H1 (cell line): ENCODE measurements around the gene SERPINE2. TPM values are rescaled to one million over a fixed set of nuclear protein-coding genes. Genes with fewer than 3 reads are reported as not detected.

Experiments used
- CTCF ChIA-PET: fragments of 300-600 bp; sonication (Branson Sonifier 250); formaldehyde crosslinking; loops from one replicate; lab custom pipeline; 2021; ENCODE audit not compliant: partially characterized antibody; lab: Charles Lee
- POLR2A ChIA-PET: fragments of 300-600 bp; sonication (Branson Sonifier 250); formaldehyde crosslinking; loops from one replicate; lab custom pipeline; 2021; ENCODE audit warnings: inconsistent platforms; ENCODE audit not compliant: partially characterized antibody; lab: Charles Lee
- DNase-seq, 2 experiments: peaks; one replicate each; pipeline versions ENCODE4 v3.0.0 to v3.0.0-alpha.2; 2010 to 2022; ENCODE audit warnings: low spot score in 2 of 2, low read depth in 1 of 2, mixed read lengths in 1 of 2
- FAIRE-seq: peaks from 2 replicates; lab custom pipeline; 2011; peaks lifted over from hg19 to GRCh38; lab: Jason Lieb, UNC
- H2AFZ ChIP-seq: 2 replicates; pipeline ENCODE4 v1.8.1; 2012; ENCODE audit warnings: low read length, inconsistent platforms
- H2AK5ac ChIP-seq: 2 replicates; pipeline ENCODE4 v1.6.1; 2013; ENCODE audit warnings: low read depth, low read length
- H2BK120ac ChIP-seq: replicated peaks from 2 replicates; pipeline ENCODE3; 2013; ENCODE audit warnings: low read depth, low read length, inconsistent platforms
- H2BK12ac ChIP-seq: 2 replicates; pipeline ENCODE4 v1.6.1; 2013; ENCODE audit warnings: low read depth, low read length
- H2BK15ac ChIP-seq: 2 replicates; pipeline ENCODE4 v1.6.1; 2013; ENCODE audit warnings: low read length
- H2BK20ac ChIP-seq: 2 replicates; pipeline ENCODE4 v1.6.1; 2013; ENCODE audit warnings: low read length
- H2BK5ac ChIP-seq: 2 replicates; pipeline ENCODE4 v1.6.1; 2013; ENCODE audit warnings: low read depth, low read length
- H3K14ac ChIP-seq: 2 replicates; pipeline ENCODE4 v1.6.1; 2013; ENCODE audit warnings: inconsistent platforms; ENCODE audit not compliant: insufficient read length
- H3K18ac ChIP-seq: 2 replicates; pipeline ENCODE4 v1.6.1; 2013; ENCODE audit warnings: low read length; ENCODE audit errors: extremely low read depth
- H3K23ac ChIP-seq: 2 replicates; pipeline ENCODE4 v1.6.1; 2013; ENCODE audit warnings: inconsistent platforms; ENCODE audit not compliant: insufficient read length
- H3K23me2 ChIP-seq: 2 replicates; pipeline ENCODE4 v1.6.1; 2013; ENCODE audit warnings: low read depth, low read length
- H3K27ac ChIP-seq: 2 replicates; pipeline ENCODE4 v1.6.1; 2011; ENCODE audit warnings: low read depth, low read length, inconsistent platforms
- H3K27me3 ChIP-seq, 4 experiments: replicated peaks in 1 of 4; 1 replicate in 1 of 4; 2 replicates in 3 of 4; pipeline versions ENCODE4 v1.6.1 to v1.8.1; 2011 to 2013; ENCODE audit warnings: low read length in 3 of 4, mild to moderate bottlenecking in 3 of 4, inconsistent platforms in 2 of 4, mixed read lengths in 2 of 4, moderate library complexity in 1 of 4; ENCODE audit not compliant: control insufficient read depth in 3 of 4, insufficient read depth in 3 of 4; ENCODE audit errors: extremely low read depth in 1 of 4
- H3K36me3 ChIP-seq, 4 experiments: 2 replicates each; pipeline versions ENCODE4 v1.6.1 to v1.8.1; 2011 to 2013; ENCODE audit warnings: mild to moderate bottlenecking in 4 of 4, low read length in 3 of 4, moderate library complexity in 2 of 4, control low read depth in 1 of 4, inconsistent platforms in 1 of 4; ENCODE audit not compliant: insufficient read depth in 4 of 4, control insufficient read depth in 2 of 4
- H3K4ac ChIP-seq: replicated peaks from 2 replicates; pipeline ENCODE3; 2013; ENCODE audit warnings: low read length, low read depth, mixed read lengths, inconsistent platforms; ENCODE audit not compliant: insufficient read length
- H3K4me1 ChIP-seq, 4 experiments: replicated peaks in 1 of 4; 1 replicate in 1 of 4; 2 replicates in 3 of 4; pipeline versions ENCODE4 v1.6.1 to v1.8.1; 2011 to 2013; ENCODE audit warnings: low read length in 3 of 4, inconsistent platforms in 2 of 4, mixed read lengths in 1 of 4; ENCODE audit not compliant: insufficient read depth in 4 of 4, control insufficient read depth in 3 of 4
- H3K4me2 ChIP-seq, 2 experiments: 2 replicates each; pipeline versions ENCODE4 v1.6.1 to v1.8.1; 2011 to 2013; ENCODE audit warnings: low read depth in 2 of 2, low read length in 2 of 2, control low read depth in 1 of 2, inconsistent platforms in 1 of 2, mild to moderate bottlenecking in 1 of 2; ENCODE audit not compliant: insufficient read depth in 1 of 2
- H3K4me3 ChIP-seq, 4 experiments: fragments of 200-600, 300-600 bp in 1 of 4; sonication (generic), shearing (Covaris generic), sonication (Bioruptor Twin) in 1 of 4; 2 replicates each; pipeline versions ENCODE4 v1.5.1 to v1.8.1; 2011 to 2016; ENCODE audit warnings: low read length in 4 of 4, low read depth in 3 of 4, control low read depth in 2 of 4, inconsistent platforms in 2 of 4, mild to moderate bottlenecking in 2 of 4, mixed read lengths in 1 of 4, moderate library complexity in 1 of 4; ENCODE audit not compliant: insufficient read depth in 2 of 4; ENCODE audit errors: extremely low read depth in 1 of 4
- H3K56ac ChIP-seq: replicated peaks from 2 replicates; pipeline ENCODE3; 2013; ENCODE audit warnings: low read depth, mild to moderate bottlenecking, mixed read lengths, low read length, inconsistent platforms; ENCODE audit not compliant: insufficient read length
- H3K79me1 ChIP-seq: 2 replicates; pipeline ENCODE4 v1.6.1; 2013; ENCODE audit warnings: low read depth, low read length, control low read depth
- H3K79me2 ChIP-seq, 2 experiments: 2 replicates each; pipeline versions ENCODE4 v1.6.1 to v1.8.1; 2012 to 2013; ENCODE audit warnings: low read length in 2 of 2, mild to moderate bottlenecking in 2 of 2, inconsistent platforms in 1 of 2; ENCODE audit not compliant: insufficient read depth in 2 of 2, control insufficient read depth in 1 of 2
- H3K9ac ChIP-seq, 4 experiments: replicated peaks in 1 of 4; 1 replicate in 1 of 4; 2 replicates in 3 of 4; pipeline versions ENCODE4 v1.6.1 to v1.8.1; 2011 to 2013; ENCODE audit warnings: low read depth in 3 of 4, low read length in 3 of 4, control low read depth in 2 of 4, mild to moderate bottlenecking in 2 of 4, moderate library complexity in 2 of 4, inconsistent platforms in 1 of 4; ENCODE audit errors: extremely low read depth in 1 of 4
- H3K9me3 ChIP-seq, 2 experiments: 2 replicates each; pipeline versions ENCODE4 v1.6.1 to v1.8.1; 2012 to 2013; ENCODE audit warnings: mild to moderate bottlenecking in 2 of 2, moderate library complexity in 2 of 2, control low read depth in 1 of 2, inconsistent platforms in 1 of 2, low read depth in 1 of 2, low read length in 1 of 2, mixed read lengths in 1 of 2; ENCODE audit not compliant: insufficient read depth in 2 of 2
- H4K20me1 ChIP-seq, 2 experiments: replicated peaks in 1 of 2; 2 replicates each; pipeline versions ENCODE3 to v1.8.1; 2011 to 2013; ENCODE audit warnings: inconsistent platforms in 2 of 2, low read length in 2 of 2, mild to moderate bottlenecking in 1 of 2; ENCODE audit not compliant: insufficient read depth in 2 of 2, control insufficient read depth in 1 of 2
- H4K5ac ChIP-seq: 2 replicates; pipeline ENCODE4 v1.6.1; 2013; ENCODE audit warnings: low read length, low read depth, mixed read lengths, inconsistent platforms; ENCODE audit not compliant: insufficient read length
- H4K8ac ChIP-seq: 2 replicates; pipeline ENCODE4 v1.8.0; 2013; ENCODE audit warnings: mild to moderate bottlenecking, moderate library complexity, low read length, inconsistent platforms; ENCODE audit not compliant: insufficient read depth; ENCODE audit errors: extremely low read depth
- H4K91ac ChIP-seq: replicated peaks from 2 replicates; pipeline ENCODE3; 2013; ENCODE audit warnings: low read length, mixed read lengths, inconsistent platforms; ENCODE audit not compliant: insufficient read length
- BACH1 ChIP-seq: IDR thresholded peaks from 2 replicates; pipeline ENCODE4 v1.6.1; 2012; ENCODE audit warnings: low read length, improper control_type of control experiment
- GABPA ChIP-seq: IDR thresholded peaks from 2 replicates; pipeline ENCODE4 v1.6.1; 2011; ENCODE audit warnings: mild to moderate bottlenecking, low read length, moderate library complexity, borderline replicate concordance; ENCODE audit not compliant: insufficient read depth
- HDAC6 ChIP-seq: IDR thresholded peaks from one replicate; pipeline ENCODE4 v1.7.1; 2012; ENCODE audit warnings: low read depth, mild to moderate bottlenecking, inconsistent platforms, low read length, moderate library complexity
- KDM4A ChIP-seq: IDR thresholded peaks from one replicate; pipeline ENCODE4 v1.7.1; 2012; ENCODE audit warnings: low read depth, mild to moderate bottlenecking, moderate library complexity, low read length, inconsistent platforms; ENCODE audit not compliant: severe bottlenecking
- RAD21 ChIP-seq, 2 experiments: IDR thresholded peaks in 1 of 2; conservative IDR thresholded peaks in 1 of 2; 2 replicates each; pipeline ENCODE4 v1.6.1; 2011; ENCODE audit warnings: low read depth in 2 of 2, low read length in 2 of 2, improper control_type of control experiment in 1 of 2, inconsistent platforms in 1 of 2, mild to moderate bottlenecking in 1 of 2, moderate library complexity in 1 of 2
- RBBP5 ChIP-seq: IDR thresholded peaks from 2 replicates; pipeline ENCODE4 v1.7.1; 2012; ENCODE audit warnings: low read depth, mild to moderate bottlenecking, inconsistent platforms, low read length, moderate library complexity, borderline replicate concordance
- SIN3A ChIP-seq, 2 experiments: IDR thresholded peaks in 1 of 2; conservative IDR thresholded peaks in 1 of 2; 2 replicates each; pipeline ENCODE4 v1.6.1; 2011 to 2012; ENCODE audit warnings: low read length in 2 of 2, improper control_type of control experiment in 1 of 2, low read depth in 1 of 2, mild to moderate bottlenecking in 1 of 2
- SIRT6 ChIP-seq: IDR thresholded peaks from one replicate; pipeline ENCODE4 v1.7.1; 2012; ENCODE audit warnings: low read length, inconsistent platforms
- SIX5 ChIP-seq: IDR thresholded peaks from 2 replicates; pipeline ENCODE4 v1.6.1; 2011; ENCODE audit warnings: mild to moderate bottlenecking, low read depth, low read length
- SP1 ChIP-seq: IDR thresholded peaks from 2 replicates; pipeline ENCODE4 v1.6.1; 2011; ENCODE audit warnings: low read depth, low read length
- TEAD4 ChIP-seq: IDR thresholded peaks from 2 replicates; pipeline ENCODE4 v1.6.1; 2012; ENCODE audit warnings: low read depth, low read length, inconsistent platforms, mixed read lengths
- YY1 ChIP-seq: IDR thresholded peaks from 2 replicates; pipeline ENCODE4 v1.6.1; 2011; ENCODE audit warnings: low read depth, mild to moderate bottlenecking, low read length
- WGBS, 2 experiments: shearing (Covaris generic) in 1 of 2; methylation state at CpG; one replicate each; pipeline versions ENCODE4 v1.1.6 to v1.1.7; 2013 to 2015; ENCODE audit warnings: low lambda C conversion rate in 2 of 2, mixed read lengths in 2 of 2, inconsistent platforms in 1 of 2, low coverage in 1 of 2, missing lambda C conversion rate in 1 of 2; ENCODE audit not compliant: insufficient replicate concordance in 2 of 2, insufficient coverage in 1 of 2, insufficient read length in 1 of 2; ENCODE audit errors: extremely low coverage in 1 of 2, missing lambda C conversion rate in 1 of 2; 5-methylcytosine and 5-hydroxymethylcytosine counted together
- polyA plus RNA-seq, 7 experiments: library from polyadenylated mRNA; depleted of rRNA in 3 of 7; stranded (reverse) in 5 of 7; unstranded in 2 of 7; fragments of >200 nt in 5 of 7; fragments of 200-250 nt in 2 of 7; gene quantifications; 1 replicate in 5 of 7; 2 replicates in 1 of 7; 4 replicates in 1 of 7; pipeline versions ENCODE4 v1.2.1 to v1.2.3, GENCODE V29; 2011 to 2013; ENCODE audit warnings: missing spikeins in 2 of 7, mixed read lengths in 2 of 7
- total RNA-seq: library from RNA; stranded (reverse); fragmentation: NEBNext Ultra II Directional; extraction: Animal tissue kit (Norgen Biotek cat#: 25700); gene quantifications from 2 replicates; pipeline ENCODE4 v1.2.1, GENCODE V29; 2021

Gene SERPINE2
- total and polyA plus RNA-seq, 2 of the 8 experiments (the other 6 are each of a cell fraction or from before 2014, with no cell fraction given), result 26.2 to 76.0 TPM

DNA sequence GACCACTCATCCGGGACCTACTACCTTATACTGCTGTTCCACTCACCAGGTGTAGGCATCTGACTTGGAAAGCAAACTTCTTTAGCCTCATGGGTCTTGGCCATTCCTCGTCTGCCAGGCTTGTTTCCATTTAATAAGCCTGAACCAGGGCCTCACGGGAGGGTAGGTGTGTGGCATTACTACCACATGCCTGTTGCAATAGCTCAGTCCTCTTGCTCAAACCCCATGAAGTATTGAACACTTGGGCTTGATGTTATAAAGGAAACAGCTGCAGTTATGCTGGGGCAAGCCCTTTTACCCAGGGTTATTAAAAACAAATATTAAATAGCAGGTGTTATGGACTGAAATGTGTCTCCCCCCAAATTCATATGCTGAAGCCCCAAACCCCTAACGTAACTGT, 60.6 kb downstream of the SERPINE2 start:
- no peak overlapping the region for H2AFZ ChIP-seq
- FAIRE-seq, result no peak
- no peaks in the 10 kb centered on the region for H4K20me1 ChIP-seq
- H3K4me3 ChIP-seq, result no peak overlapping the region
- no peak overlapping the region for H3K14ac ChIP-seq
- WGBS, 2 experiments, result 88% methylated on average over 4 of the region's 4 CpGs; no CpG with 5 or more reads in 1 of the 2 experiments
- no peaks in the 10 kb centered on the region for H3K23me2 ChIP-seq
- H3K56ac ChIP-seq, result no peak overlapping the region
- H2BK20ac ChIP-seq, result no peak overlapping the region
- H2AK5ac ChIP-seq, result no peak overlapping the region
- H3K23ac ChIP-seq, result no peak overlapping the region
- no peak overlapping the region for H2BK15ac ChIP-seq
- H3K27ac ChIP-seq, result no peak overlapping the region
- no peak overlapping the region for H3K4me2 ChIP-seq
- CTCF ChIA-PET, result interaction anchor here (1.3 to 18.2 kb wide), 4 partner anchors 8 to 306 kb away, joined by 4 to 282 read pairs (median 156); no protein-coding TSS in a partner anchor
- no peak overlapping the region for H3K18ac ChIP-seq
- no peaks in the 10 kb centered on the region for H3K9me3 ChIP-seq
- no peaks in the 10 kb centered on the region for H3K4me1 ChIP-seq
- no peak overlapping the region for H4K5ac ChIP-seq
- no peaks in the 10 kb centered on the region for H3K79me1 ChIP-seq
- DNase-seq, result no peak
- H2BK12ac ChIP-seq, result no peak overlapping the region
- no peak overlapping the region for H2BK5ac ChIP-seq
- no peaks in the 10 kb centered on the region for H3K27me3 ChIP-seq
- H3K4ac ChIP-seq, result no peak overlapping the region
- no peak overlapping the region for H4K8ac ChIP-seq
- H4K91ac ChIP-seq, result no peak overlapping the region
- H3K9ac ChIP-seq, result no peak overlapping the region
- peaks cover 0 to 17% (median 4%) of the 10 kb centered on the region in 4 experiments; a peak in 4 of 8 replicates for H3K36me3 ChIP-seq
- POLR2A ChIA-PET, result interaction anchor here (1.3 kb wide), 1 partner anchor 12 kb away, joined by 4 read pairs; no protein-coding TSS in a partner anchor
- no peak for TF ChIP-seq RBBP5
- TF ChIP-seq SP1, result no peak
- no peak for TF ChIP-seq SIN3A (conservative IDR thresholded peaks at IDR 0.05 in 1 of 2, IDR thresholded peaks at IDR 0.05 in 1 of 2; ENCODE audit: low read depth in 1 of 2, low read length in 2 of 2)
- no peak for TF ChIP-seq SIX5
- TF ChIP-seq YY1, result no peak
- TF ChIP-seq KDM4A, result no peak
- TF ChIP-seq RAD21 (IDR thresholded peaks at IDR 0.05 in 1 of 2, conservative IDR thresholded peaks at IDR 0.05 in 1 of 2; ENCODE audit: low read depth in 2 of 2, low read length in 2 of 2), result no peak
- TF ChIP-seq BACH1, result no peak
- no peak for TF ChIP-seq SIRT6
- TF ChIP-seq HDAC6, result no peak
- no peak for TF ChIP-seq GABPA
- no peak for TF ChIP-seq TEAD4
- TF ChIP-seq, all 59 proteins: peak for 0
- Histone ChIP-seq H3K79me2 (no peaks in the 10 kb centered on the region), H2BK120ac (no peak overlapping the region)
